Sigmoid colon (tissue), 7 donors: ENCODE measurements around the gene C3orf22. TPM values are rescaled to one million over a fixed set of nuclear protein-coding genes. Genes with fewer than 3 reads are reported as not detected.

ENCODE experiments used
- DNase-seq: peaks from one replicate; pipeline ENCODE4 v3.0.0-alpha.2; 2019
- H3K27ac ChIP-seq, 4 donors: fragments of 200-600 bp; sonication (generic); one replicate each; pipeline ENCODE4 v1.5.1; 2016 to 2019; ENCODE audit warnings: mild to moderate bottlenecking in 1 of 4
- H3K27me3 ChIP-seq, 3 donors: fragments of 200-600 bp; sonication (generic); one replicate each; pipeline ENCODE4 v1.5.1; 2019; ENCODE audit warnings: mild to moderate bottlenecking in 1 of 3
- H3K36me3 ChIP-seq, 4 donors: fragments of 200-600 bp; sonication (generic); one replicate each; pipeline ENCODE4 v1.5.1; 2016 to 2019
- H3K4me1 ChIP-seq, 4 donors: fragments of 200-600 bp; sonication (generic); one replicate each; pipeline ENCODE4 v1.5.1; 2017 to 2019
- H3K4me3 ChIP-seq, 4 donors: fragments of 200-600 bp; sonication (generic); one replicate each; pipeline ENCODE4 v1.5.1; 2017 to 2019; ENCODE audit warnings: mild to moderate bottlenecking in 2 of 4, moderate library complexity in 1 of 4
- H3K9me3 ChIP-seq, 4 donors: fragments of 200-600 bp in 3 of 4; sonication (generic) in 3 of 4; one replicate each; pipeline versions ENCODE4 v1.5.1 to v1.6.1; 2013 to 2019
- CTCF ChIP-seq, 4 experiments: fragments of 450-650 bp in 3 of 4; fragments of 200-600 bp in 1 of 4; IDR thresholded peaks; one replicate each; pipeline ENCODE4 v1.5.1; 2016 to 2019; ENCODE audit warnings: antibody characterized with exemption in 4 of 4, mild to moderate bottlenecking in 3 of 4, moderate library complexity in 2 of 4
- EP300 ChIP-seq, 4 donors: sonication (generic); formaldehyde crosslinking; IDR thresholded peaks; one replicate each; pipeline ENCODE4 v1.6.1; 2017; ENCODE audit warnings: antibody characterized with exemption in 4 of 4
- POLR2A ChIP-seq, 2 donors: fragments of 450-650 bp; IDR thresholded peaks; one replicate each; pipeline ENCODE4 v1.6.1; 2016; ENCODE audit warnings: antibody characterized with exemption in 2 of 2, mild to moderate bottlenecking in 2 of 2, moderate library complexity in 2 of 2
- POLR2AphosphoS5 ChIP-seq, 4 donors: sonication (generic); formaldehyde crosslinking; IDR thresholded peaks; one replicate each; pipeline ENCODE4 v1.6.1; 2017; ENCODE audit warnings: antibody characterized with exemption in 4 of 4
- WGBS, 2 donors: extraction: QIAGEN DNeasy Blood & Tissue Kit; methylation state at CpG; one replicate each; pipeline ENCODE4 v1.1.7; 2013; 5-methylcytosine and 5-hydroxymethylcytosine counted together
- intact Hi-C: fragments of 100-400 bp; cut with DNase I; formaldehyde crosslinking; loops from one replicate; pipeline ENCODE4 v1.15.1; 2023
- polyA plus RNA-seq, 3 donors: library from polyadenylated mRNA; stranded (reverse); fragments of 200-250 nt; gene quantifications; one replicate each; pipeline ENCODE4 v1.2.3, GENCODE V29; 2013
- total RNA-seq, 4 donors: library from RNA; depleted of rRNA; stranded (reverse); fragments of >200 nt; gene quantifications; one replicate each; pipeline ENCODE4 v1.1.0, GENCODE V29; 2016
- donor health status: healthy with polysubstance abuse.
- donor health status: Bipolar disorder and iron deficiency.
- donor health status: healthy.

Gene C3orf22
- total and polyA plus RNA-seq, 7 donors = 0.54 TPM; not detected in 6

GRCh38 chr3:126538966-126539365 lies 19.8 kb downstream of the C3orf22 start:
- H3K4me3 ChIP-seq = no peak overlapping the region
- H3K9me3 ChIP-seq = no peaks in the 10 kb centered on the region
- H3K27ac ChIP-seq = no peak overlapping the region
- peaks cover 0 to 9% (median 0%) of the 10 kb centered on the region in 4 donors for H3K4me1 ChIP-seq
- no peak for DNase-seq
- TF ChIP-seq CTCF (IDR thresholded peaks at IDR 0.05) = no peak
- TF ChIP-seq POLR2AphosphoS5 (IDR thresholded peaks at IDR 0.05) = no peak
- no peak for TF ChIP-seq EP300 (IDR thresholded peaks at IDR 0.05)
- no peak for TF ChIP-seq POLR2A (IDR thresholded peaks at IDR 0.05)
- peaks cover 11 to 55% (median 24%) of the 10 kb centered on the region in 3 donors for H3K27me3 ChIP-seq
- WGBS, 2 donors = 53 to 59% methylated on average over 5 of the region's 5 CpGs
- no peaks in the 10 kb centered on the region for H3K36me3 ChIP-seq
- intact Hi-C loops = no loop called here

- Histone ChIP-seq H3K9me3 (no peaks in the 10 kb centered on the region), H3K4me1 (peaks cover 0 to 9% (median 0%) of the 10 kb centered on the region in 4 donors), H3K36me3 (no peaks in the 10 kb centered on the region), H3K27me3 (peaks cover 11 to 49% (median 19%) of the 10 kb centered on the region in 3 donors), H3K27ac (no peak overlapping the region), H3K4me3 (no peak overlapping the region)
- peak; percentile 57 for DNase-seq
- 85 to 87% methylated on average over 9 of the region's 9 CpGs for WGBS, 2 donors
- intact Hi-C loops = no loop called here
- TF ChIP-seq POLR2AphosphoS5 (IDR thresholded peaks at IDR 0.05) (no peak), CTCF (IDR thresholded peaks at IDR 0.05) (no peak), POLR2A (IDR thresholded peaks at IDR 0.05) (no peak), EP300 (IDR thresholded peaks at IDR 0.05) (no peak)
Measured at GRCh38 chr3:126538316-126538715, 20.4 kb downstream of the C3orf22 start.

- Histone ChIP-seq H3K36me3 (no peaks in the 10 kb centered on the region), H3K27me3 (peaks cover 11 to 44% (median 15%) of the 10 kb centered on the region in 3 donors), H3K4me1 (peaks cover 0 to 9% (median 0%) of the 10 kb centered on the region in 4 donors), H3K4me3 (no peak overlapping the region), H3K27ac (no peak overlapping the region), H3K9me3 (no peaks in the 10 kb centered on the region)
- intact Hi-C loops = no loop called here
- DNase-seq = peak; percentile 45
- WGBS, 2 donors = 57 to 76% methylated on average over 10 of the region's 10 CpGs
- TF ChIP-seq EP300 (IDR thresholded peaks at IDR 0.05) = no peak
- no peak for TF ChIP-seq POLR2A (IDR thresholded peaks at IDR 0.05)
- no peak for TF ChIP-seq POLR2AphosphoS5 (IDR thresholded peaks at IDR 0.05)
- no peak for TF ChIP-seq CTCF (IDR thresholded peaks at IDR 0.05)
Measured at GRCh38 chr3:126537730-126538281, 20.9 kb downstream of the C3orf22 start.

GRCh38 chr3:126537116-126537729 lies 21.5 kb downstream of the C3orf22 start:
- TF ChIP-seq CTCF (IDR thresholded peaks at IDR 0.05) (no peak), POLR2AphosphoS5 (IDR thresholded peaks at IDR 0.05) (no peak), POLR2A (IDR thresholded peaks at IDR 0.05) (no peak), EP300 (IDR thresholded peaks at IDR 0.05) (no peak)
- Histone ChIP-seq H3K36me3 (no peaks in the 10 kb centered on the region), H3K27ac (no peak overlapping the region), H3K27me3 (peaks cover 6 to 38% (median 10%) of the 10 kb centered on the region in 3 donors), H3K4me3 (no peak overlapping the region), H3K9me3 (no peaks in the 10 kb centered on the region), H3K4me1 (peaks cover 0 to 7% (median 0%) of the 10 kb centered on the region in 4 donors)
- intact Hi-C loops = no loop called here
- DNase-seq = peak; percentile 27
- WGBS, 2 donors = 71 to 77% methylated on average over 9 of the region's 9 CpGs
